HepG2 (cell line): ENCODE measurements around the gene HES2. TPM values are rescaled to one million over a fixed set of nuclear protein-coding genes. Genes with fewer than 3 reads are reported as not detected.

ENCODE experiments used
- CENPX ChIP-seq: sonication (generic); formaldehyde crosslinking; IDR thresholded peaks from 2 replicates; pipeline ENCODE4 v1.9.0; 2021; ENCODE audit warnings: mild to moderate bottlenecking, missing genetic modification reagents, moderate library complexity
- EZH2 ChIP-seq: conservative IDR thresholded peaks from 2 replicates; pipeline ENCODE4 v1.6.1; 2012; ENCODE audit warnings: mild to moderate bottlenecking, low read depth, low read length, moderate library complexity
- GPN1 ChIP-seq: sonication (generic); formaldehyde crosslinking; IDR thresholded peaks from 2 replicates; pipeline ENCODE4 v1.5.1; 2020; ENCODE audit warnings: missing genetic modification reagents, borderline replicate concordance
- HMGA1 ChIP-seq: sonication (generic); formaldehyde crosslinking; conservative IDR thresholded peaks from 2 replicates; pipeline ENCODE4 v1.4.0; 2020; ENCODE audit warnings: missing genetic modification reagents
- KLF12 ChIP-seq: sonication (generic); formaldehyde crosslinking; IDR thresholded peaks from 2 replicates; pipeline ENCODE4 v1.4.0; 2020; ENCODE audit warnings: missing genetic modification reagents, borderline replicate concordance
- KLF15 ChIP-seq: sonication (generic); formaldehyde crosslinking; IDR thresholded peaks from 2 replicates; pipeline ENCODE4 v1.8.1; 2023; ENCODE audit warnings: borderline replicate concordance, mild to moderate bottlenecking, inconsistent platforms, missing genetic modification reagents, mixed read lengths
- MAFG ChIP-seq: sonication (generic); formaldehyde crosslinking; IDR thresholded peaks from 2 replicates; pipeline ENCODE4 v1.5.1; 2020; ENCODE audit warnings: mild to moderate bottlenecking, missing genetic modification reagents
- NCOR1 ChIP-seq: fragments of 200-600 bp; sonication (generic); IDR thresholded peaks from 2 replicates; pipeline ENCODE4 v1.7.0; 2017; ENCODE audit warnings: antibody characterized with exemption, low read length, borderline replicate concordance
- PRMT3 ChIP-seq: sonication (generic); formaldehyde crosslinking; IDR thresholded peaks from 2 replicates; pipeline ENCODE4 v1.8.1; 2022; ENCODE audit warnings: low read depth, mild to moderate bottlenecking, moderate library complexity, missing genetic modification reagents, borderline replicate concordance
- SAP130 ChIP-seq: IDR thresholded peaks from 2 replicates; pipeline ENCODE4 v1.6.1; 2016; ENCODE audit warnings: low read depth
- SMAD9 ChIP-seq: sonication (generic); formaldehyde crosslinking; IDR thresholded peaks from 2 replicates; pipeline ENCODE4 v1.5.1; 2020; ENCODE audit warnings: mild to moderate bottlenecking, missing genetic modification reagents
- SOX6 ChIP-seq, 2 experiments: fragments of 450-650 bp in 1 of 2; sonication (generic) in 1 of 2; formaldehyde crosslinking in 1 of 2; IDR thresholded peaks; 2 replicates each; pipeline versions ENCODE4 v1.4.0 to v1.6.1; 2017 to 2020; ENCODE audit warnings: antibody characterized with exemption in 1 of 2, mild to moderate bottlenecking in 1 of 2, missing genetic modification reagents in 1 of 2
- ZFP41 ChIP-seq: sonication (generic); formaldehyde crosslinking; IDR thresholded peaks from 2 replicates; pipeline ENCODE4 v1.4.0; 2020; ENCODE audit warnings: mild to moderate bottlenecking, missing genetic modification reagents, borderline replicate concordance
- ZNF501 ChIP-seq: sonication (generic); formaldehyde crosslinking; IDR thresholded peaks from 2 replicates; pipeline ENCODE4 v1.5.1; 2020; ENCODE audit warnings: mild to moderate bottlenecking, moderate library complexity, missing genetic modification reagents
- ZNF549 ChIP-seq: sonication (generic); formaldehyde crosslinking; IDR thresholded peaks from 2 replicates; pipeline ENCODE4 v1.5.0; 2020; ENCODE audit warnings: missing genetic modification reagents
- ZNF577 ChIP-seq: sonication (generic); formaldehyde crosslinking; IDR thresholded peaks from 2 replicates; pipeline ENCODE4 v1.4.0; 2020; ENCODE audit warnings: mild to moderate bottlenecking, low read depth, missing genetic modification reagents, borderline replicate concordance
- ZNF678 ChIP-seq: sonication (generic); formaldehyde crosslinking; IDR thresholded peaks from 2 replicates; pipeline ENCODE4 v1.4.0; 2020; ENCODE audit warnings: mild to moderate bottlenecking, missing genetic modification reagents
- ZNF768 ChIP-seq: sonication (generic); formaldehyde crosslinking; IDR thresholded peaks from 2 replicates; pipeline ENCODE4 v1.4.0; 2020; ENCODE audit warnings: missing genetic modification reagents
- polyA plus RNA-seq, 8 experiments: library from polyadenylated mRNA; depleted of rRNA in 3 of 8; stranded (reverse) in 7 of 8; unstranded in 1 of 8; fragments of >200 nt; fragmentation: Illumina TruSeq in 4 of 8; extraction: Trizol in 4 of 8; gene quantifications; 2 replicates each; pipeline versions ENCODE4 v1.2.1 to v1.2.3, GENCODE V29; 2011 to 2016; ENCODE audit warnings: low read depth in 4 of 8, missing spikeins in 1 of 8, mixed read lengths in 1 of 8; ENCODE audit not compliant: insufficient read depth in 1 of 8
- total RNA-seq, 5 experiments: library from RNA; depleted of rRNA; stranded (reverse); fragments of >200 nt; fragmentation: Illumina TruSeq; extraction: Trizol; gene quantifications; 2 replicates each; pipeline ENCODE4 v1.2.3, GENCODE V29; 2016; ENCODE audit warnings: low read depth in 1 of 5
- TF ChIP-seq, protein P1 (sequence below): IDR thresholded peaks from 2 replicates; pipeline ENCODE4 v1.6.1; 2016; ENCODE audit warnings: low read depth, control low read depth
- TF ChIP-seq, protein P2 (sequence below): fragments of 450-650 bp; IDR thresholded peaks from 2 replicates; pipeline ENCODE4 v1.6.1; 2017; ENCODE audit warnings: mild to moderate bottlenecking
- TF ChIP-seq, protein P3 (sequence below): fragments of 450-650 bp; IDR thresholded peaks from 2 replicates; pipeline ENCODE4 v1.6.1; 2016
- TF ChIP-seq, protein P4 (sequence below): sonication (generic); formaldehyde crosslinking; IDR thresholded peaks from 2 replicates; pipeline ENCODE4 v1.5.0; 2020; ENCODE audit warnings: mild to moderate bottlenecking, missing genetic modification reagents

Gene HES2
- total and polyA plus RNA-seq, 2 of the 13 experiments (the other 11 are each of a cell fraction or from before 2014, with no cell fraction given), result 0.11 to 0.17 TPM

DNA sequence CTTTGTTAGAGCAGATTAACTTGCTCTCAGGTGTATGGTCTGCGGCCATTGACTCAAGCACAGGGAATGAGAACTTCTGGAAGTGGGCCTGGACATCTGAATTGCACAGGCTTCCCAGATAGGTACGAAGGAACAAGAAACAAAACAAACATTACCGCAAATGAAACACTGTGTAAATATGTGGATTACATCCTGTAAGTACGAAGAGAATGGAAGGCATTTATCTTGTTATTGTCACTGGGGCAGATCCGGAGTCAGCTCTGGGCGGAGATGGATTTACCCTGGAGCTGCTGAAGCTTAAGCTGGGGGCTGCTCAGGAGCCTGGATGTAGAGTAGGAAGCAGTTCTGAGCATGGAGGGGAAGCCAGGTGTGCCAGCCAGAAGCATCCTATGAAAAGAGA, 6.8 kb downstream of the HES2 start (continued):
- TF ChIP-seq, protein P1, sequence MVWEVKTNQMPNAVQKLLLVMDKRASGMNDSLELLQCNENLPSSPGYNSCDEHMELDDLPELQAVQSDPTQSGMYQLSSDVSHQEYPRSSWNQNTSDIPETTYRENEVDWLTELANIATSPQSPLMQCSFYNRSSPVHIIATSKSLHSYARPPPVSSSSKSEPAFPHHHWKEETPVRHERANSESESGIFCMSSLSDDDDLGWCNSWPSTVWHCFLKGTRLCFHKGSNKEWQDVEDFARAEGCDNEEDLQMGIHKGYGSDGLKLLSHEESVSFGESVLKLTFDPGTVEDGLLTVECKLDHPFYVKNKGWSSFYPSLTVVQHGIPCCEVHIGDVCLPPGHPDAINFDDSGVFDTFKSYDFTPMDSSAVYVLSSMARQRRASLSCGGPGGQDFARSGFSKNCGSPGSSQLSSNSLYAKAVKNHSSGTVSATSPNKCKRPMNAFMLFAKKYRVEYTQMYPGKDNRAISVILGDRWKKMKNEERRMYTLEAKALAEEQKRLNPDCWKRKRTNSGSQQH, result no peak
- TF ChIP-seq ZNF549 (CRISPR knock-in tag) (no peak), PRMT3 (CRISPR knock-in tag) (no peak), ZNF678 (CRISPR knock-in tag) (no peak), EZH2 (no peak), CENPX (CRISPR knock-in tag) (no peak), ZFP41 (CRISPR knock-in tag) (no peak), HMGA1 (CRISPR knock-in tag) (no peak), MAFG (CRISPR knock-in tag) (no peak), ZNF501 (CRISPR knock-in tag) (no peak), GPN1 (no peak), NCOR1 (no peak), KLF12 (no peak), SOX6 (IDR thresholded peaks at IDR 0.05) (no peak), SOX6 (CRISPR knock-in tag; IDR thresholded peaks at IDR 0.05) (peak; percentile 83), ZNF577 (CRISPR knock-in tag) (no peak), KLF15 (CRISPR knock-in tag) (no peak), SAP130 (CRISPR knock-in tag) (peak; percentile 63), SMAD9 (CRISPR knock-in tag) (no peak), ZNF768 (no peak)
- TF ChIP-seq, protein P2, sequence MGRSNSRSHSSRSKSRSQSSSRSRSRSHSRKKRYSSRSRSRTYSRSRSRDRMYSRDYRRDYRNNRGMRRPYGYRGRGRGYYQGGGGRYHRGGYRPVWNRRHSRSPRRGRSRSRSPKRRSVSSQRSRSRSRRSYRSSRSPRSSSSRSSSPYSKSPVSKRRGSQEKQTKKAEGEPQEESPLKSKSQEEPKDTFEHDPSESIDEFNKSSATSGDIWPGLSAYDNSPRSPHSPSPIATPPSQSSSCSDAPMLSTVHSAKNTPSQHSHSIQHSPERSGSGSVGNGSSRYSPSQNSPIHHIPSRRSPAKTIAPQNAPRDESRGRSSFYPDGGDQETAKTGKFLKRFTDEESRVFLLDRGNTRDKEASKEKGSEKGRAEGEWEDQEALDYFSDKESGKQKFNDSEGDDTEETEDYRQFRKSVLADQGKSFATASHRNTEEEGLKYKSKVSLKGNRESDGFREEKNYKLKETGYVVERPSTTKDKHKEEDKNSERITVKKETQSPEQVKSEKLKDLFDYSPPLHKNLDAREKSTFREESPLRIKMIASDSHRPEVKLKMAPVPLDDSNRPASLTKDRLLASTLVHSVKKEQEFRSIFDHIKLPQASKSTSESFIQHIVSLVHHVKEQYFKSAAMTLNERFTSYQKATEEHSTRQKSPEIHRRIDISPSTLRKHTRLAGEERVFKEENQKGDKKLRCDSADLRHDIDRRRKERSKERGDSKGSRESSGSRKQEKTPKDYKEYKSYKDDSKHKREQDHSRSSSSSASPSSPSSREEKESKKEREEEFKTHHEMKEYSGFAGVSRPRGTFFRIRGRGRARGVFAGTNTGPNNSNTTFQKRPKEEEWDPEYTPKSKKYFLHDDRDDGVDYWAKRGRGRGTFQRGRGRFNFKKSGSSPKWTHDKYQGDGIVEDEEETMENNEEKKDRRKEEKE, result no peak
- TF ChIP-seq, protein P3, sequence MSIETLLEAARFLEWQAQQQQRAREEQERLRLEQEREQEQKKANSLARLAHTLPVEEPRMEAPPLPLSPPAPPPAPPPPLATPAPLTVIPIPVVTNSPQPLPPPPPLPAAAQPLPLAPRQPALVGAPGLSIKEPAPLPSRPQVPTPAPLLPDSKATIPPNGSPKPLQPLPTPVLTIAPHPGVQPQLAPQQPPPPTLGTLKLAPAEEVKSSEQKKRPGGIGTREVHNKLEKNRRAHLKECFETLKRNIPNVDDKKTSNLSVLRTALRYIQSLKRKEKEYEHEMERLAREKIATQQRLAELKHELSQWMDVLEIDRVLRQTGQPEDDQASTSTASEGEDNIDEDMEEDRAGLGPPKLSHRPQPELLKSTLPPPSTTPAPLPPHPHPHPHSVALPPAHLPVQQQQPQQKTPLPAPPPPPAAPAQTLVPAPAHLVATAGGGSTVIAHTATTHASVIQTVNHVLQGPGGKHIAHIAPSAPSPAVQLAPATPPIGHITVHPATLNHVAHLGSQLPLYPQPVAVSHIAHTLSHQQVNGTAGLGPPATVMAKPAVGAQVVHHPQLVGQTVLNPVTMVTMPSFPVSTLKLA, result no peak
- TF ChIP-seq, protein P4, sequence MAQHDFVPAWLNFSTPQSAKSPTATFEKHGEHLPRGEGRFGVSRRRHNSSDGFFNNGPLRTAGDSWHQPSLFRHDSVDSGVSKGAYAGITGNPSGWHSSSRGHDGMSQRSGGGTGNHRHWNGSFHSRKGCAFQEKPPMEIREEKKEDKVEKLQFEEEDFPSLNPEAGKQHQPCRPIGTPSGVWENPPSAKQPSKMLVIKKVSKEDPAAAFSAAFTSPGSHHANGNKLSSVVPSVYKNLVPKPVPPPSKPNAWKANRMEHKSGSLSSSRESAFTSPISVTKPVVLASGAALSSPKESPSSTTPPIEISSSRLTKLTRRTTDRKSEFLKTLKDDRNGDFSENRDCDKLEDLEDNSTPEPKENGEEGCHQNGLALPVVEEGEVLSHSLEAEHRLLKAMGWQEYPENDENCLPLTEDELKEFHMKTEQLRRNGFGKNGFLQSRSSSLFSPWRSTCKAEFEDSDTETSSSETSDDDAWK (CRISPR knock-in tag), result no peak
